GM10266 (cell line): Measurements from ENCODE around the gene GFRAL.

Source experiments
- DNase-seq: peaks from one replicate; pipeline ENCODE4 v3.0.0; 2012; ENCODE audit errors: extremely low spot score
- TF ChIP-seq, protein P1 (sequence below): IDR thresholded peaks from 2 replicates; pipeline ENCODE4 v1.5.1; 2012; ENCODE audit warnings: mild to moderate bottlenecking, low read depth; ENCODE audit not compliant: control insufficient read depth, insufficient read depth; ENCODE audit errors: missing control alignments

The GFRAL gene

DNA sequence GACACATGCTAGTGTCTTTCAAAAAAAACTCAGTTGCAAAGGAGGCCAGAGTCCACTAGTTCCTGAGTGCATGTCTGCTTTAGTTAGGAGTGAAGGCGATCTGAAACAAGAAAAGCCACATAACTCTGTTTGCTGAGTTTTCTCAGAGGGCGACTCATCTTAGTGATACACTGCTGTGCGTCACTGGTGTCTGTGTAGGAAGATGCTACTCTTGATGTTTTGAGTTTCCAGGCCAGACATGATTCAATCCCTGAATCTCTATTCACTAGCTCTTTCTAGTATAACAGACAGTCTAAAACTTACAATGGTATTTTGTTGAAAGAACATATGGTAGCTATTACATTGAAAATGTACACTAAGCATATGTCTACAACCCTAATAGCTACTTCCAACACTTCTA lies 60.9 kb downstream of the GFRAL start:
- no peak for DNase-seq
- TF ChIP-seq, protein P1, sequence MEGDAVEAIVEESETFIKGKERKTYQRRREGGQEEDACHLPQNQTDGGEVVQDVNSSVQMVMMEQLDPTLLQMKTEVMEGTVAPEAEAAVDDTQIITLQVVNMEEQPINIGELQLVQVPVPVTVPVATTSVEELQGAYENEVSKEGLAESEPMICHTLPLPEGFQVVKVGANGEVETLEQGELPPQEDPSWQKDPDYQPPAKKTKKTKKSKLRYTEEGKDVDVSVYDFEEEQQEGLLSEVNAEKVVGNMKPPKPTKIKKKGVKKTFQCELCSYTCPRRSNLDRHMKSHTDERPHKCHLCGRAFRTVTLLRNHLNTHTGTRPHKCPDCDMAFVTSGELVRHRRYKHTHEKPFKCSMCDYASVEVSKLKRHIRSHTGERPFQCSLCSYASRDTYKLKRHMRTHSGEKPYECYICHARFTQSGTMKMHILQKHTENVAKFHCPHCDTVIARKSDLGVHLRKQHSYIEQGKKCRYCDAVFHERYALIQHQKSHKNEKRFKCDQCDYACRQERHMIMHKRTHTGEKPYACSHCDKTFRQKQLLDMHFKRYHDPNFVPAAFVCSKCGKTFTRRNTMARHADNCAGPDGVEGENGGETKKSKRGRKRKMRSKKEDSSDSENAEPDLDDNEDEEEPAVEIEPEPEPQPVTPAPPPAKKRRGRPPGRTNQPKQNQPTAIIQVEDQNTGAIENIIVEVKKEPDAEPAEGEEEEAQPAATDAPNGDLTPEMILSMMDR: no peak

DNA sequence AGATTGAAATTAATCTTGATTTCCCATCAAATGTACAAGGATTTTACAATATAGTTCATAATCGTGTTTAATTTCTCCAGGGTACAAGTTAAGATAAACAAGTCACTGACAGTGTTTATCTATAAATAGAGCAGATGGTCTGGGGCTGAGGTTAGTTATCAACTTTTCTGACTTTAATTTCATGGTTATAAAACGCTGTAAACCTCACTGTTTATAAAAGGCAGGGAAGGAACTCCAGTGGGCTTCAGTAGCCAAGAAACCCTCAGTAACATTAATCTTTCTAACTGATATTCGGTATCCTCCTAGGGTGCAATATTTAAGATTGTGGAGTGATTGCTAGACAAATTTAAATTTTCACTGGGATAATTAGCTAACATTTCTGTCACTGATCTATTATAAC lies 68.6 kb downstream of the GFRAL start:
- TF ChIP-seq, protein P1: no peak
- no peak for DNase-seq

DNA sequence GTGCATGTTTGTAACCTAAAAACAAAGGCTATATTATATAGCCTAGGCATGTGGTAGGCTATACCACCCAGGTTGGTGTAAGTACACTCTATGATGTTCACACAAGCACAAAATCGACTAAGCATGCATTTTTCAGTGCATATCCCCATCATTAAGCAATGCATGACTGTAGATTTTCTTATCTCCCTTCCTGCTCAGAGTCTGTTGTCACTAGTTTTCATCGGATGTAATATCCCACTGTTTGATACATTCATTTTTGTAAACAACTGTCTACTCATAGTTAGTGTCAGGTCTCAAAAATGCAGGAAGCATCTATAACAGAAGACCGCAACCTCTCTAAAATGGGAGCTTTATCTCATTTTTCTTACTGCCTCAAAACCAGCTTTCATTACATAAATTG lies 70.7 kb downstream of the GFRAL start:
- TF ChIP-seq, protein P1: no peak
- DNase-seq: no peak

DNA sequence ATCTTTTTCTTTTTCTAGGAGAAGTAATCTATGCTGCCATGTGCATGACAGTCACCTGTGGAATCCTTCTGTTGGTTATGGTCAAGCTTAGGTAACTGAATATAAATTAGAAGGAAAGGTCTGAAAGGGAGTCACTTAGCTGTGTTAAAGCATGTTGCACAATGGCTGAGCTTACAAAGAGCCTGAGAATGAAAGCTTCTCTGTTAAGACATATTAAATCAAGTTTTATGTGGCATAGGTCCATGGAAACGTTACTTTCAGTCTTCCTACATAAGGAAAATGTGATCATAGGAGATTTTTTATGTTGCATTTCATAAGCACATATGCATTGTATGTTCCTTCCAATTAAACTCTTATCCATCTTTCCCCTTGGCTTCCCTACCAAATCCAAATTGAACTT lies 72.1 kb downstream of the GFRAL start:
- TF ChIP-seq, protein P1: no peak
- no peak for DNase-seq

DNA sequence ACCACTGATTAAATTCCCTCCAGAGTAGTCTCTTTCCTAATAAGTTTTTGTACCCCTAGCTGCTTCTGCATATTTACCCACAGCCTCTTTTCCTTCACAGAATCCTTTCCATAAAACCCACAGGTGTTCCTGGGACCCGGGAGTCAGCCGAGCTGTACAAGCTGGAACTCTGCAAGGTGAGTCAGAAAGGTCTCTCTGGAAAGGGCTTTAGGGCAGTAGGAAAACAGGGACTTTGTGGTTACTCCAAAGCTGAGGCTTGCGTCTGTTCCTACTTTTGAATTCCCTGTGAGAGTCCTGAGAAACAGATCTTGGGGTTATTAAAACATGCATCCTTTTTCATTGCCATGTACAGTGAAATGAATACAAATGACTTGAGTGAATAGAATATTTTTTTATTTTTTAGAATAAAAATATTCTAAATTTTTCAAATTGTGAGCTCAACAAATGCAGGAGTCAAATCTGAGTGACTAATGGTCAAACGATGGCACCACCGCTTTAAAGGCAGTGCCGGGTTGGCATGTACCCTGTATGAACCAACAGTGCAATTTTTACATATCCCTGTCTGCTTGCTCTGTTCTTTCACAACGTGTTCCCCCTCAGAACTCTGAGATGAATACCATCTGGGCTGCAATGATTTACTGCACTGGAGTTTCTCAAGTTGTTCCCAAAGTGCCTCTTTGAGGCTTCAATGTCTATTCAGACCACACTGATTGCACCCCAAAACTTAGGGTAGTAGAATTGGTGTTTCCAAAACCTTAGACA lies 78.4 kb downstream of the GFRAL start:
- no peak for DNase-seq
- TF ChIP-seq, protein P1: no peak

DNA sequence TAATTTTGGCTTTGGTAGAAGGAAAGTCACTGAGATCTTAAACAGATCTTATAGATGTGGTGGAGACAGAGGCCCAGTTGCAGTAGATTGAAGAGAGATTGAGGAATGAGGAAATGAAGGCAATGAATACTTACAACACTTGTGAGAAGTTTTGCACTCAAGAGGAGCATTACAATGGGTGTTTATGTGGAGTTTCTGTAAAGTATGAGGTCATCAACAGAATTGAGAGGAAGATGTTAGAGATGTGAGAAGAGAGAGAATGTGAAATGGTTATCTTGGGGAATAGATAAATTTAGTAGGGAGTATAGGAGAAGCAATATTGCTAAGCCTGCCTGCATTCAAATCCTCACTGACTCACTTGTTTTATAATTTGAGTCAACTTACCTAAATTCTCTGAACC lies 83.4 kb downstream of the GFRAL start:
- no peak for DNase-seq
- TF ChIP-seq, protein P1: no peak

DNA sequence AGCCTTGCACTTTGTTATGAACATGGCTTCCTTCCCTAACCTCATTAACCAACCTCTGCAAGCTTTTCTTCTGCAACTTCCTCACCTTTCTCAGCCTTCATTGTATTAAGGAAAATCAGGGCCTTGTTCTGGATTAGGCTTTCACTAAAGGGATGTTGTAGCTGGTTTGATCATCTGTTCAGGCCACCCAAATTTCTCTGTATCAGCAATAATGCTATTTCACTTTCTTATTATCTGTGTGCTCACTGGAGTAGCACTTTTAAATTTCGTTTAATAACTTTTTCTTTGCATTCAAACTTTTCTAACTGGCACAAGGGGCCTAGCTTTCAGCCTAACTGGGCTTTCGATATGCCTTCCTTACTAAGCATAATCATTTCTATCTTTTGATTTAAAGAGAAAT lies 96.7 kb downstream of the GFRAL start:
- no peak for DNase-seq

More for the DNA sequence above, 96.7 kb downstream of the GFRAL start:
- TF ChIP-seq, protein P1: no peak
